SU-DHL-6 (cell line): ENCODE data around the gene COBL.

Experiments used
- H2AFZ ChIP-seq: fragments of 200-600 bp; sonication (generic); 2 replicates; pipeline ENCODE4 v1.6.1; 2014; ENCODE audit warnings: low read depth, mild to moderate bottlenecking, moderate library complexity, mixed read lengths, antibody characterized with exemption, low read length; ENCODE audit not compliant: severe bottlenecking
- H3F3A ChIP-seq: fragments of 200-600 bp; shearing (Covaris generic); 2 replicates; pipeline ENCODE4 v1.6.0; 2016; ENCODE audit warnings: antibody characterized with exemption, mild to moderate bottlenecking; ENCODE audit not compliant: insufficient read depth
- H3K27ac ChIP-seq: fragments of 200-600 bp; sonication (generic); 2 replicates; pipeline ENCODE4 v1.5.1; 2016; ENCODE audit warnings: low read depth, mild to moderate bottlenecking, low read length, moderate library complexity, mixed read lengths
- H3K27me3 ChIP-seq: fragments of 200-600 bp; sonication (generic), shearing (Covaris generic); 2 replicates; pipeline ENCODE4 v1.6.0; 2014; ENCODE audit warnings: mild to moderate bottlenecking, low read length
- H3K36me3 ChIP-seq: fragments of 200-600 bp; sonication (generic); 2 replicates; pipeline ENCODE4 v1.6.1; 2014; ENCODE audit warnings: mild to moderate bottlenecking, low read length, mixed read lengths
- H3K4me2 ChIP-seq: fragments of 300-600, 200-600 bp; shearing (Covaris generic), sonication (generic); 2 replicates; pipeline ENCODE4 v1.6.0; 2014; ENCODE audit warnings: low read length, low read depth, mild to moderate bottlenecking; ENCODE audit not compliant: poor library complexity, severe bottlenecking
- H3K4me3 ChIP-seq: fragments of 200-600 bp; sonication (generic); 2 replicates; pipeline ENCODE4 v1.5.1; 2014; ENCODE audit warnings: antibody characterized with exemption, low read length, mild to moderate bottlenecking, mixed read lengths; ENCODE audit not compliant: insufficient read depth, poor library complexity, severe bottlenecking
- H3K79me2 ChIP-seq: fragments of 200-600 bp; sonication (generic); 2 replicates; pipeline ENCODE4 v1.6.1; 2014; ENCODE audit warnings: mild to moderate bottlenecking, low read length, moderate library complexity; ENCODE audit not compliant: insufficient read depth
- H3K9ac ChIP-seq: fragments of 200-600 bp; sonication (generic); 2 replicates; pipeline ENCODE4 v1.7.0; 2014; ENCODE audit warnings: mild to moderate bottlenecking, low read length
- H3K9me2 ChIP-seq: fragments of 200-600 bp; sonication (generic); replicated peaks from 2 replicates; pipeline ENCODE4 v1.6.1; 2014; ENCODE audit warnings: low read length; ENCODE audit not compliant: insufficient read depth
- H3K9me3 ChIP-seq: fragments of 200-600 bp; sonication (generic); 2 replicates; pipeline ENCODE4 v1.6.1; 2014; ENCODE audit warnings: low read length, mixed read lengths; ENCODE audit not compliant: insufficient read depth
- H4K20me1 ChIP-seq: fragments of 200-600 bp; sonication (generic); 2 replicates; pipeline ENCODE4 v1.6.1; 2014; ENCODE audit warnings: low read depth, mild to moderate bottlenecking, antibody characterized with exemption, low read length, moderate library complexity, mixed read lengths
- CTCF ChIP-seq: fragments of 200-600 bp; sonication (generic); IDR thresholded peaks from one replicate; pipeline ENCODE4 v1.5.1; 2017; ENCODE audit warnings: antibody characterized with exemption, mild to moderate bottlenecking, low read length, moderate library complexity; ENCODE audit not compliant: insufficient read depth, poor library complexity, severe bottlenecking
- EZH2phosphoT487 ChIP-seq: fragments of 200-600 bp; sonication (generic), shearing (Covaris generic); conservative IDR thresholded peaks from 2 replicates; pipeline ENCODE4 v1.6.1; 2018; ENCODE audit warnings: mild to moderate bottlenecking, antibody characterized with exemption, low read length, moderate library complexity, mixed read lengths

Gene COBL

GRCh38 chr7:51274955-51275354 is 41.7 kb downstream of the COBL start:
- Histone ChIP-seq H3K79me2 (no peaks in the 10 kb centered on the region), H2AFZ (no peak overlapping the region), H3K9me2 (no peaks in the 10 kb centered on the region), H3K4me2 (no peak overlapping the region), H3K4me3 (no peak overlapping the region), H3K27ac (no peak overlapping the region), H3K27me3 (peaks cover 3% of the 10 kb centered on the region; the same call in 1 of the 2 replicates), H4K20me1 (no peaks in the 10 kb centered on the region), H3K36me3 (no peaks in the 10 kb centered on the region), H3K9ac (no peak overlapping the region), H3K9me3 (no peaks in the 10 kb centered on the region), H3F3A (no peaks in the 10 kb centered on the region)
- TF ChIP-seq EZH2phosphoT487 (no peak), CTCF (no peak)

GRCh38 chr7:51274001-51274400 is 42.6 kb downstream of the COBL start:
- Histone ChIP-seq H3K36me3 (no peaks in the 10 kb centered on the region), H3F3A (no peaks in the 10 kb centered on the region), H3K79me2 (no peaks in the 10 kb centered on the region), H2AFZ (no peak overlapping the region), H3K27ac (no peak overlapping the region), H3K4me3 (no peak overlapping the region), H3K27me3 (peaks cover 3% of the 10 kb centered on the region; the same call in 1 of the 2 replicates), H3K9me3 (no peaks in the 10 kb centered on the region), H3K9me2 (no peaks in the 10 kb centered on the region), H4K20me1 (no peaks in the 10 kb centered on the region), H3K9ac (no peak overlapping the region), H3K4me2 (no peak overlapping the region)
- no peak for TF ChIP-seq EZH2phosphoT487
- no peak for TF ChIP-seq CTCF

- no peak for TF ChIP-seq CTCF
- no peak for TF ChIP-seq EZH2phosphoT487
- Histone ChIP-seq H3K9me3 (no peaks in the 10 kb centered on the region), H3K79me2 (no peaks in the 10 kb centered on the region), H3F3A (no peaks in the 10 kb centered on the region), H2AFZ (no peak overlapping the region), H3K36me3 (no peaks in the 10 kb centered on the region), H3K9me2 (no peaks in the 10 kb centered on the region), H3K9ac (no peak overlapping the region), H3K4me3 (no peak overlapping the region), H4K20me1 (no peaks in the 10 kb centered on the region), H3K27ac (no peak overlapping the region), H3K4me2 (no peak overlapping the region), H3K27me3 (peaks cover 3% of the 10 kb centered on the region; the same call in 1 of the 2 replicates)
Observed at GRCh38 chr7:51273360-51273759, 43.2 kb downstream of the COBL start.
